Body of pancreas (tissue), 4 donors: ENCODE results near the gene MYO18B.

Experiments
- CTCF ChIP-seq, 7 experiments: fragments of 450-650 bp in 4 of 7; fragments of 200-600 bp in 3 of 7; sonication (generic) in 3 of 7; IDR thresholded peaks; one replicate each; pipeline ENCODE4 v1.5.1; 2016 to 2019; ENCODE audit warnings: antibody characterized with exemption in 7 of 7
- POLR2A ChIP-seq, 3 donors: fragments of 450-650 bp; IDR thresholded peaks; one replicate each; pipeline ENCODE4 v1.6.1; 2016; ENCODE audit warnings: antibody characterized with exemption in 3 of 3, mild to moderate bottlenecking in 2 of 3

- no peak for TF ChIP-seq CTCF (IDR thresholded peaks at IDR 0.05)
- TF ChIP-seq POLR2A (IDR thresholded peaks at IDR 0.05) = no peak
Observed at GRCh38 chr22:25898707-25899365, 156.8 kb downstream of the MYO18B start.
